T-helper 1 cell treated with Interleukin-12 subunit alpha and Interleukin-12 subunit beta and Interleukin-4 antibody, amounts not matched to agents 30 μg/mL and 1 μg/mL, for 36 hours (primary cell): ENCODE results near the gene OR7G3.
A peak's percentile ranks its signal among the peaks of the same experiment; 100 is the strongest.

ENCODE experiments used
- H3K27ac Mint-ChIP-seq: one replicate; pipeline ENCODE4 v1.8.0; 2021; ENCODE audit warnings: mild to moderate bottlenecking, mixed read lengths
- H3K27me3 Mint-ChIP-seq: one replicate; pipeline ENCODE4 v1.8.0; 2021; ENCODE audit warnings: low read depth, mixed read lengths
- H3K36me3 Mint-ChIP-seq: one replicate; pipeline ENCODE4 v1.8.0; 2021; ENCODE audit warnings: low read depth, mixed read lengths
- H3K4me1 Mint-ChIP-seq: one replicate; pipeline ENCODE4 v1.8.0; 2021; ENCODE audit warnings: low read depth, mixed read lengths
- H3K4me3 Mint-ChIP-seq: one replicate; pipeline ENCODE4 v1.8.0; 2021; ENCODE audit warnings: mild to moderate bottlenecking, moderate library complexity, mixed read lengths
- H3K9me3 Mint-ChIP-seq: one replicate; pipeline ENCODE4 v1.8.0; 2021; ENCODE audit warnings: mixed read lengths

Gene OR7G3

GRCh38 chr19:9140159-9140874, 13.6 kb upstream of the OR7G3 start, which contains the start of gene ZNF317:
ZNF317 (plus strand) TSS chr19:9140397; CDS start chr19:9156017, 15,620 bp downstream.
- Mint-ChIP-seq H3K4me3 (peak within 1 kb of the TSS; percentile 96), H3K9me3 (peaks cover 20% of the 10 kb centered on the region), H3K27me3 (no peaks in the 10 kb centered on the region), H3K36me3 (peaks cover 37% of the 10 kb centered on the region), H3K4me1 (peaks cover 21% of the 10 kb centered on the region), H3K27ac (peak within 1 kb of the TSS; percentile 95)

- Mint-ChIP-seq H3K4me1 (peaks cover 21% of the 10 kb centered on the region), H3K27ac (peak overlapping the region; percentile 95)
Observed at GRCh38 chr19:9139609-9140158, 12.9 kb upstream of the OR7G3 start.

GRCh38 chr19:9132422-9132821, 5.7 kb upstream of the OR7G3 start:
- Mint-ChIP-seq H3K36me3 (no peaks in the 10 kb centered on the region), H3K27me3 (peaks cover 1% of the 10 kb centered on the region), H3K4me3 (no peak overlapping the region), H3K9me3 (no peaks in the 10 kb centered on the region), H3K27ac (no peak overlapping the region), H3K4me1 (peaks cover 9% of the 10 kb centered on the region)

More at GRCh38 chr19:9139609-9140158, 12.9 kb upstream of the OR7G3 start:
- Mint-ChIP-seq H3K9me3 (peaks cover 16% of the 10 kb centered on the region), H3K4me3 (peak overlapping the region; percentile 96), H3K27me3 (no peaks in the 10 kb centered on the region), H3K36me3 (peaks cover 31% of the 10 kb centered on the region)

- no peaks in the 10 kb centered on the region for H3K9me3 Mint-ChIP-seq
- no peak overlapping the region for H3K27ac Mint-ChIP-seq
Observed at GRCh38 chr19:9130965-9131364, 4.2 kb upstream of the OR7G3 start.

GRCh38 chr19:9128171-9128570, 1.4 kb upstream of the OR7G3 start:
- Mint-ChIP-seq H3K4me3 (no peak overlapping the region), H3K27me3 (peaks cover 4% of the 10 kb centered on the region), H3K36me3 (no peaks in the 10 kb centered on the region), H3K27ac (no peak overlapping the region), H3K4me1 (peaks cover 5% of the 10 kb centered on the region), H3K9me3 (no peaks in the 10 kb centered on the region)

More at GRCh38 chr19:9130965-9131364, 4.2 kb upstream of the OR7G3 start:
- Mint-ChIP-seq H3K27me3 (peaks cover 4% of the 10 kb centered on the region), H3K4me3 (no peak overlapping the region), H3K4me1 (peaks cover 5% of the 10 kb centered on the region), H3K36me3 (no peaks in the 10 kb centered on the region)

- Mint-ChIP-seq H3K27me3 (no peaks in the 10 kb centered on the region), H3K36me3 (no peaks in the 10 kb centered on the region), H3K4me3 (no peak overlapping the region), H3K4me1 (no peaks in the 10 kb centered on the region), H3K9me3 (peaks cover 10% of the 10 kb centered on the region), H3K27ac (no peak overlapping the region)
Observed at GRCh38 chr19:9116547-9116946, 10.2 kb downstream of the OR7G3 start.

- Mint-ChIP-seq H3K27me3 (no peaks in the 10 kb centered on the region), H3K36me3 (no peaks in the 10 kb centered on the region), H3K9me3 (peaks cover 6% of the 10 kb centered on the region), H3K4me3 (no peak within 1 kb of the TSS), H3K27ac (no peak within 1 kb of the TSS), H3K4me1 (no peaks in the 10 kb centered on the region)
Observed at GRCh38 chr19:9115307-9115813, 11.4 kb downstream of the OR7G3 start, which contains the start of gene OR7G1. OR7G1 (minus strand) TSS chr19:9115763; CDS start chr19:9115763, 0 bp downstream.

- Mint-ChIP-seq H3K4me1 (no peaks in the 10 kb centered on the region), H3K4me3 (no peak overlapping the region), H3K9me3 (peaks cover 3% of the 10 kb centered on the region), H3K27ac (no peak overlapping the region), H3K27me3 (no peaks in the 10 kb centered on the region), H3K36me3 (no peaks in the 10 kb centered on the region)
Observed at GRCh38 chr19:9109959-9110358, 16.8 kb downstream of the OR7G3 start.

GRCh38 chr19:9107375-9107774, 19.4 kb downstream of the OR7G3 start, which contains the start of gene OR7G2:
OR7G2 (minus strand) TSS chr19:9107475; CDS start chr19:9103243, 4,232 bp downstream.
- H3K36me3 Mint-ChIP-seq: no peaks in the 10 kb centered on the region
- no peaks in the 10 kb centered on the region for H3K9me3 Mint-ChIP-seq
- H3K27ac Mint-ChIP-seq: no peak within 1 kb of the TSS
- H3K4me1 Mint-ChIP-seq: no peaks in the 10 kb centered on the region
- H3K27me3 Mint-ChIP-seq: no peaks in the 10 kb centered on the region
- H3K4me3 Mint-ChIP-seq: no peak within 1 kb of the TSS

GRCh38 chr19:9086761-9087160, 40.0 kb downstream of the OR7G3 start, which contains the start of gene OR1M1:
OR1M1 (plus strand) TSS chr19:9087061; CDS start chr19:9093245, 6,184 bp downstream.
- Mint-ChIP-seq H3K4me3 (no peak within 1 kb of the TSS), H3K4me1 (no peaks in the 10 kb centered on the region), H3K27ac (no peak within 1 kb of the TSS), H3K27me3 (no peaks in the 10 kb centered on the region), H3K36me3 (no peaks in the 10 kb centered on the region), H3K9me3 (no peaks in the 10 kb centered on the region)

GRCh38 chr19:9078651-9079050, 48.1 kb downstream of the OR7G3 start:
- no peaks in the 10 kb centered on the region for H3K36me3 Mint-ChIP-seq
- no peak overlapping the region for H3K27ac Mint-ChIP-seq
- H3K9me3 Mint-ChIP-seq: no peaks in the 10 kb centered on the region
- H3K4me3 Mint-ChIP-seq: no peak overlapping the region
- no peaks in the 10 kb centered on the region for H3K27me3 Mint-ChIP-seq
- H3K4me1 Mint-ChIP-seq: peaks cover 1% of the 10 kb centered on the region

GRCh38 chr19:9076901-9077300, 49.8 kb downstream of the OR7G3 start:
- no peak overlapping the region for H3K27ac Mint-ChIP-seq
- H3K4me3 Mint-ChIP-seq: no peak overlapping the region
- no peaks in the 10 kb centered on the region for H3K36me3 Mint-ChIP-seq
- H3K4me1 Mint-ChIP-seq: peaks cover 1% of the 10 kb centered on the region
- no peaks in the 10 kb centered on the region for H3K27me3 Mint-ChIP-seq
- H3K9me3 Mint-ChIP-seq: no peaks in the 10 kb centered on the region
